Activated CD4-positive, alpha-beta T cell treated with anti-CD3 and anti-CD28 coated beads, Interleukin-2, amount 50 U/mL, for 16 hours (primary cell): ENCODE results near the gene GPR137C.
"Not testable (repeated sequence)": the region's sequence is repeated elsewhere in the genome, so short reads cannot be mapped to it uniquely, and the experiment has no call there.

ENCODE experiments used
- DNase-seq: peaks from one replicate; pipeline ENCODE4 v3.0.0-alpha.2; 2020

GPR137C gene

GRCh38 chr14:52552063-52552988, at the start of gene GPR137C, which contains the start of gene TXNDC16:
GPR137C (plus strand) TSS chr14:52552836; CDS start chr14:52553148, 312 bp downstream.
TXNDC16 (minus strand) TSS chr14:52552505; CDS start chr14:52543557, 8,948 bp downstream.
- DNase-seq, result peak; percentile 99

GRCh38 chr14:52513249-52513648, 39.4 kb upstream of the GPR137C start:
- DNase-seq, result no peak

- no peak for DNase-seq
These were observed 38.4 kb upstream of the GPR137C start for GRCh38 chr14:52514046-52514811.

GRCh38 chr14:52522033-52522432, 30.6 kb upstream of the GPR137C start:
- DNase-seq, result no peak

- DNase-seq, result no peak
These were observed 29.9 kb upstream of the GPR137C start for GRCh38 chr14:52522581-52523345.

GRCh38 chr14:52527052-52527451, 25.6 kb upstream of the GPR137C start:
- DNase-seq, result no peak

- no peak for DNase-seq
These were observed 21.2 kb upstream of the GPR137C start for GRCh38 chr14:52531481-52531880.

- no peak for DNase-seq
These were observed 16.4 kb upstream of the GPR137C start for GRCh38 chr14:52536269-52536668.

GRCh38 chr14:52538623-52539022, 14.0 kb upstream of the GPR137C start:
- DNase-seq, result no peak

- no peak for DNase-seq
These were observed 6.9 kb upstream of the GPR137C start for GRCh38 chr14:52545584-52546317.

GRCh38 chr14:52546318-52546670, 6.3 kb upstream of the GPR137C start:
- no peak for DNase-seq

- no peak for DNase-seq
These were observed 5.6 kb upstream of the GPR137C start for GRCh38 chr14:52547027-52547426.

GRCh38 chr14:52547526-52547925, 5.1 kb upstream of the GPR137C start:
- DNase-seq, result no peak

GRCh38 chr14:52550661-52551060, 2.0 kb upstream of the GPR137C start:
- DNase-seq, result no peak

GRCh38 chr14:52551205-52551604, 1.4 kb upstream of the GPR137C start:
- no peak for DNase-seq

GRCh38 chr14:52551696-52552062, 957 bp upstream of the GPR137C start:
- peak; percentile 16 for DNase-seq

- peak; percentile 34 for DNase-seq
These were observed 500 bp downstream of the GPR137C start for GRCh38 chr14:52553002-52553670.

- DNase-seq, result peak; percentile 63
These were observed 1.3 kb downstream of the GPR137C start for GRCh38 chr14:52553671-52554575.

- DNase-seq, result no peak
These were observed 6.1 kb downstream of the GPR137C start for GRCh38 chr14:52558688-52559087.

GRCh38 chr14:52563120-52563519, 10.5 kb downstream of the GPR137C start:
- no peak for DNase-seq

- DNase-seq, result not testable (repeated sequence)
These were observed 15.8 kb downstream of the GPR137C start for GRCh38 chr14:52568454-52568853.
